ENCODE data around the gene NPHP1. TPM values are rescaled to one million over a fixed set of nuclear protein-coding genes. Genes with fewer than 3 reads are reported as not detected.

Gene NPHP1
- total RNA-seq, 1 donor from 2014 or later: 0.44 TPM

Other genes with a start within 250 kb of the NPHP1 start
- gene MALL, start 89.2 kb downstream of the NPHP1 start, total RNA-seq: 1.2 and 1.8 TPM in 2 replicates
- gene MTLN, start 7.5 kb upstream of the NPHP1 start, total RNA-seq: 71.9 and 80.1 TPM in 2 replicates

Measured in activated CD4-positive, alpha-beta T cell treated with anti-CD3 and anti-CD28 coated beads, Interleukin-2, amount 10 ng/mL, durations not matched to agents 24 days and 14 days (primary cell).